ENCODE data around the gene BORCS6.

DNA sequence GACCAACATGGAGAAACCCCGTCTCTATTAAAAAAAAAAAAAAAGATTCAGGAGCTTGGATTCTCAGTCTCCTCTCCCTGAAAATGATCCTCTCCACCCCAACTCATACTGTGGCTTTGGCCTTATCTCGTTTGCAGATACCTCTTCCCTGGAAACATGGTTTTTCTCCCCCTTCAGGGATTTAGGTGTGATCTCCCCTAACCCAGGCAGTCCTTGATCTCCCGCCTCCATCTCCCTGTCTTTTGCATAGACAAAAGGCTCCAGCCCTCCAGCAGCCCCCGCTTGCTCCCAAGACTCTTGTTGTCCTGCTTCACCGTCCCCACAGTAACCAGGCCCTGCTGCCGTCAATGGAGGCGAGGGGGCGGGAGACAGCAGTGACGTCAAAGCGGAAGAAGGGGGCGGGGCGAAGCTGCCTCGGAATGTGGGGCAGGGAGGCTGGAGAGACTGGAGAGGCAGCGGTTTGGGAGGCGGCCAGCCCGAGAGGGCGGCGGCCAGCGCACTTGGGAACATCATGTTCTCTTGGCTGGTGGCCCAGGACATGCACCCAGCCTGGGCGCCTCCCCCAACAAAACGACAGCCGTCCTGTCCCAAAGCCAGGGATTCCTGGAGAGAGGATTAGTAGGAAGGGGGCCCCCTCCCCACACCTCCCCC, 35.9 kb downstream of the BORCS6 start:
- TF ChIP-seq, protein P1, sequence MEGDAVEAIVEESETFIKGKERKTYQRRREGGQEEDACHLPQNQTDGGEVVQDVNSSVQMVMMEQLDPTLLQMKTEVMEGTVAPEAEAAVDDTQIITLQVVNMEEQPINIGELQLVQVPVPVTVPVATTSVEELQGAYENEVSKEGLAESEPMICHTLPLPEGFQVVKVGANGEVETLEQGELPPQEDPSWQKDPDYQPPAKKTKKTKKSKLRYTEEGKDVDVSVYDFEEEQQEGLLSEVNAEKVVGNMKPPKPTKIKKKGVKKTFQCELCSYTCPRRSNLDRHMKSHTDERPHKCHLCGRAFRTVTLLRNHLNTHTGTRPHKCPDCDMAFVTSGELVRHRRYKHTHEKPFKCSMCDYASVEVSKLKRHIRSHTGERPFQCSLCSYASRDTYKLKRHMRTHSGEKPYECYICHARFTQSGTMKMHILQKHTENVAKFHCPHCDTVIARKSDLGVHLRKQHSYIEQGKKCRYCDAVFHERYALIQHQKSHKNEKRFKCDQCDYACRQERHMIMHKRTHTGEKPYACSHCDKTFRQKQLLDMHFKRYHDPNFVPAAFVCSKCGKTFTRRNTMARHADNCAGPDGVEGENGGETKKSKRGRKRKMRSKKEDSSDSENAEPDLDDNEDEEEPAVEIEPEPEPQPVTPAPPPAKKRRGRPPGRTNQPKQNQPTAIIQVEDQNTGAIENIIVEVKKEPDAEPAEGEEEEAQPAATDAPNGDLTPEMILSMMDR (conservative IDR thresholded peaks at IDR 0.05 in 1 of 2, IDR thresholded peaks at IDR 0.05 in 1 of 2; ENCODE audit: extremely low read depth in 1 of 2, insufficient read depth in 1 of 2, low read depth in 1 of 2, low read length in 2 of 2), result no peak
- TF ChIP-seq EZH2 (IDR thresholded peaks at IDR 0.05; ENCODE audit: borderline replicate concordance, low read length), result no peak
